Measurements from ENCODE around the gene ACACA.
"Not testable (repeated sequence)": the region's sequence is repeated elsewhere in the genome, so short reads cannot be mapped to it uniquely, and the experiment has no call there.

Gene ACACA

GRCh38 chr17:37392024-37392590, 14.5 kb downstream of the ACACA start:
- DNase-seq: no peak

- no peak for DNase-seq
These were observed 15.5 kb downstream of the ACACA start for GRCh38 chr17:37391146-37391545.

- no peak for DNase-seq
These were observed 17.5 kb downstream of the ACACA start for GRCh38 chr17:37389160-37389559.

GRCh38 chr17:37388266-37388665, 18.4 kb downstream of the ACACA start:
- no peak for DNase-seq

- no peak for DNase-seq
These were observed 20.2 kb downstream of the ACACA start for GRCh38 chr17:37386462-37386861.

- no peak for DNase-seq
These were observed 21.1 kb downstream of the ACACA start for GRCh38 chr17:37385474-37385990.

- no peak for DNase-seq
These were observed 22.0 kb downstream of the ACACA start for GRCh38 chr17:37384560-37385149.

- DNase-seq: no peak
These were observed 24.6 kb downstream of the ACACA start for GRCh38 chr17:37382056-37382455.

GRCh38 chr17:37375706-37376105, 30.9 kb downstream of the ACACA start, which contains the start of gene C17orf78:
TSS of gene C17orf78 (plus strand) at chr17:37375985. CDS start at chr17:37376093, 108 bp downstream.
- DNase-seq: no peak

- peak; percentile 68 to 86 for DNase-seq
These were observed 33.0 kb downstream of the ACACA start for GRCh38 chr17:37373530-37374159.

- DNase-seq: no peak
These were observed 38.1 kb downstream of the ACACA start for GRCh38 chr17:37368577-37368976.

- no peak for DNase-seq
These were observed 41.0 kb downstream of the ACACA start for GRCh38 chr17:37365589-37365988.

- DNase-seq: no peak
These were observed 45.1 kb downstream of the ACACA start for GRCh38 chr17:37361543-37361942.

GRCh38 chr17:37360632-37361031, 46.0 kb downstream of the ACACA start:
- DNase-seq: no peak

- peak in 1 of 2 experiments; percentile 38 for DNase-seq
These were observed 46.9 kb downstream of the ACACA start for GRCh38 chr17:37359682-37360188.

GRCh38 chr17:37358830-37359681, 47.6 kb downstream of the ACACA start:
- peak; percentile 14 to 74 for DNase-seq

GRCh38 chr17:37358098-37358829, 48.4 kb downstream of the ACACA start:
- DNase-seq: peak in 1 of 2 experiments; percentile 35

- not testable (repeated sequence) for DNase-seq
These were observed 49.7 kb downstream of the ACACA start for GRCh38 chr17:37356796-37357569.

- DNase-seq: not testable (repeated sequence)
These were observed 59.7 kb downstream of the ACACA start for GRCh38 chr17:37346863-37347402.

- no peak for DNase-seq
These were observed 62.1 kb downstream of the ACACA start for GRCh38 chr17:37344519-37344918.

GRCh38 chr17:37342589-37342988, 64.0 kb downstream of the ACACA start:
- no peak for DNase-seq

Measured in NCI-H446 (cell line).